Skeletal muscle satellite cell (primary cell): Measurements from ENCODE around the gene FKBP4.
A peak's percentile ranks its signal among the peaks of the same experiment; 100 is the strongest.

Source experiments
- H3K27me3 ChIP-seq: 2 replicates; pipeline ENCODE4 v1.7.0; 2013; ENCODE audit warnings: low read length; ENCODE audit not compliant: control insufficient read depth, insufficient read depth
- H3K36me3 ChIP-seq: 2 replicates; pipeline ENCODE4 v1.7.0; 2013; ENCODE audit warnings: mild to moderate bottlenecking, control low read depth, low read length; ENCODE audit not compliant: insufficient read depth
- H3K4me1 ChIP-seq: 2 replicates; pipeline ENCODE4 v1.7.0; 2013; ENCODE audit warnings: low read length; ENCODE audit not compliant: control insufficient read depth, insufficient read depth
- H3K4me2 ChIP-seq: 2 replicates; pipeline ENCODE4 v1.7.0; 2013; ENCODE audit warnings: mild to moderate bottlenecking, low read length
- H3K4me3 ChIP-seq: 2 replicates; pipeline ENCODE4 v1.7.0; 2013; ENCODE audit warnings: low read length
- H3K9ac ChIP-seq: 2 replicates; pipeline ENCODE4 v1.7.0; 2013; ENCODE audit warnings: mild to moderate bottlenecking, low read depth, low read length, moderate library complexity
- H3K9me3 ChIP-seq: replicated peaks from 2 replicates; pipeline ENCODE4 v1.7.0; 2013; ENCODE audit warnings: mild to moderate bottlenecking, control low read depth, low read length

The FKBP4 gene

DNA sequence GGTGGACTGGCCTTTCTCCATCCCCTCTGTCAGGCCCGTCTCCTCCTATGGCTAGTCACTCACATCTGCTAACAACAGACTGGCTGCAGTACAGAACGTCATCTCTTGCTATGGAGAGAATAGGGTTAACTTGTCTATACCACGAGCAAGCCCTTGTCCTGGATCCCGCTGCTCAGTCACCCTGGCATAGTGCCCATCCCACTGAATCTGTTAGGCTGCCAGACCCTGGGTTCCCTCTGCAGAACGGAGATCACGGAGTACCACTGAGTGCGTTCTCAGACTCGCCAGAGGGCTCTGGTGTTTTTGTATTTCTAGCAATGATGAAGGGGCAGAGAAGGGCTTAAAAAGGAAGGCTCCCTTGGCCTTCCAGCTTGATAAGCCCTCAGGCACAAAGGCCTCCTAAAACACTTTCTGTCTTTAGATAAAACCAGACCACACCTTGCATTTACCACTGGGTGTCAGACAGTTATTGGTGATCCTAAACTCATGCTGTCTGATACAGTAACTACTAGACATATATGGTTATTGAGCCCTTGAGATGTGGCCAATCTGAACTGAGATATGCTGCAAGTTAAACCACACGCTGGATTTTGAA lies 46.4 kb downstream of the FKBP4 start:
- Histone ChIP-seq H3K4me2 (no peak overlapping the region), H3K9me3 (no peaks in the 10 kb centered on the region), H3K27me3 (no peaks in the 10 kb centered on the region), H3K4me1 (peaks cover 15% of the 10 kb centered on the region), H3K36me3 (no peaks in the 10 kb centered on the region), H3K4me3 (no peak overlapping the region), H3K9ac (no peak overlapping the region)

DNA sequence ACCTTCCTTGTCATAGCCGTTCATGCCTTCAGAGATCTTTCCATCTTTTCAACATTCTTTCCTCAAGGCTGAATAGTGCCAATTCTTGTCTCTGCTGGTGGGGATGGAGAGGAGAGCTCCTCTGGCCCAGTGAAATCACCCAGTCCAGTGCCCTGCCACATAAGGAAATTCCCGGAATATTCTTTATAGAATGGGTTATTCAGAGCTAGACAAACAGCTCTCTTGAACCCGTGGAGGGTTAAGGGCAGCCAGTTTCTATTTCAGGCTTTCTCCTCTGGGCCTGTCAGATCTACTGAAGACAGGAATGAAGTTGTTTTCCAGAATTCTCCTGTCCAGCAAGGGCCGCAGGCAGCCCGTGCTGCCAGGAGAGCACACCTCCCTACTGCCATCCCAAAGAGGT lies 48.2 kb downstream of the FKBP4 start:
- Histone ChIP-seq H3K36me3 (no peaks in the 10 kb centered on the region), H3K4me3 (no peak overlapping the region), H3K9me3 (no peaks in the 10 kb centered on the region), H3K4me1 (peaks cover 19% of the 10 kb centered on the region), H3K4me2 (no peak overlapping the region), H3K27me3 (no peaks in the 10 kb centered on the region), H3K9ac (no peak overlapping the region)

DNA sequence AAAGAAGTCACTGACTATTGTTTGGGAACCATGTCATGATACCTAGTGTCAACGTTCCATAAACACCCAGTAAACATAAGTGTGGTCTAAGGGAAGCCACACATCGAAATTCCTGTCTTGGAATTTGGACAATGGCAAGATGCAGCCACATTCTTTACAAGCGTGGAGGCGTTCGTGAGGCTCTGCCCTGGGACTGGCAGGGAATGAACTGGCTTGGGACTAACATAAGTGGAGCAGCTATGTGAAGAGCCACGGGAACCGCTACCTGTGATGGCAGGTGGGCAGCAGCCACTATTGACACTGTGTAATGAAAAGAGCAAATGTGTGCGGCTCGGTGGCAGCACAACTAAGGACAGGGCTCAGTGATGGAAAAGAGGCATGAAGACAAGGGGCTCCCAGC lies 50.0 kb downstream of the FKBP4 start:
- Histone ChIP-seq H3K9ac (no peak overlapping the region), H3K36me3 (no peaks in the 10 kb centered on the region), H3K4me2 (peak overlapping the region; percentile 4), H3K9me3 (no peaks in the 10 kb centered on the region), H3K4me1 (peaks cover 19% of the 10 kb centered on the region), H3K27me3 (no peaks in the 10 kb centered on the region), H3K4me3 (no peak overlapping the region)

DNA sequence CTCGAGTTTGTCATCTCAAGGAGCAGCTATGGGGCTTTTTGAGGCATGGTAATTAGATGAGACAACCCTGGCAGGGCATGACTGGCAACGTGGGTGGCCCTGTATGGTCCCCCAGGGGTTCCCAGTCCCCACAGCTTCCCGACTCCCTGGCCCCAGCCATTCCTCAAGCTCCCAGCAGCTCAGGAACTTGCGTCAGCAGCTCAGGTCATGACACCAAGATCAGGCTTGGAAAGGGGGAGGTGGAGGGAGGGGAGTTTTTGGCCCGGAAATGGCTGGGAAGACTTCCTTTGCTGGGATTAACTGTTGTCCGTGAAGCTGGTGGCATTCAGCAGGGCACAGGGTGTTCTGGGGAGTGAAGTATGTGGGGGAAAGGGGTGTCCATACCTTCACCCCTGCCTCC lies 50.5 kb downstream of the FKBP4 start:
- Histone ChIP-seq H3K9me3 (no peaks in the 10 kb centered on the region), H3K4me2 (peak overlapping the region; percentile 4), H3K9ac (no peak overlapping the region), H3K36me3 (no peaks in the 10 kb centered on the region), H3K4me1 (peaks cover 19% of the 10 kb centered on the region), H3K4me3 (no peak overlapping the region), H3K27me3 (no peaks in the 10 kb centered on the region)

DNA sequence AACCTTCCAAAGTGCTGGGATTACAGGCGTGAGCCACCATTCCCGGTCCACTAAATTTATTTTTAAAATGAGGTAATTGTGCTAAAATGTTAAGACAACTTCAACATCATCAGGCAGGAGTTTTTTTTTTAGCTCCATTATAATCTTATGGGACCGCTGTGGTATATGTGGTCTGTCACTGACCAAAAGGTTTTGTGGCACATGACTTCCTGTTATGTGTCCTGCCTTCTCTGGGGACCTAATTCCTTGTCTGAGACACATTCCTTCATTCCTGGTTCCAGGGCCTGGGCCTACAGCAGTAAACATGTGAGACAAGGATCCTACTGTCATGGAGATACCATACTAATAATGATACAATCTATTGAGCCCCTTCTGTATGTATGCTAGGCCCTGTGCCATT lies 57.2 kb downstream of the FKBP4 start:
- H3K9ac ChIP-seq: no peak overlapping the region
- no peaks in the 10 kb centered on the region for H3K27me3 ChIP-seq
- H3K4me2 ChIP-seq: no peak overlapping the region
- no peak overlapping the region for H3K4me3 ChIP-seq
- H3K4me1 ChIP-seq: no peaks in the 10 kb centered on the region
- H3K36me3 ChIP-seq: no peaks in the 10 kb centered on the region
- no peaks in the 10 kb centered on the region for H3K9me3 ChIP-seq

DNA sequence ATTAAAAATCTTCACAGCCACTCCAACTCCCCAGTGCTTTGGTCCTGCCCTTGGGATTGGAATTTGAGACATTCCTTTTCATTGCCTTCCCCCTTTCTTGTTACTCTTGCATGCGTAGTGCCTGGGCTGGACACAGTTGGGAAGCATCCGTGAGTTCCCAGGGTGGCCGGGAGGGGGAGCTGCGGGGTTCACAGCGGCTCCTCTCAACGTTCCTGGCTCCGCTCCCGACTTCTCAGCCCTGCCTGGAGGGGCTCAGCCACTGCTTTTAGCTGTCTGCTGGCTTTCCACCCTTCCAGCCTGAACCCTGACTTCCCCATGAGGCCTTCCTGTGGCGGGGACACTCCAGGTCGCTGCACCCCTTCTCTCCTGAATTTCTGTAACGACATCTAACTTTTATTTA lies 58.9 kb downstream of the FKBP4 start:
- H3K4me2 ChIP-seq: peak overlapping the region; percentile 57
- no peaks in the 10 kb centered on the region for H3K4me1 ChIP-seq
- H3K36me3 ChIP-seq: peaks cover 12% of the 10 kb centered on the region
- no peaks in the 10 kb centered on the region for H3K9me3 ChIP-seq
- no peak overlapping the region for H3K4me3 ChIP-seq
- H3K27me3 ChIP-seq: no peaks in the 10 kb centered on the region
- H3K9ac ChIP-seq: no peak overlapping the region
